IPS-NIHi11 (cell line): Measurements from ENCODE around the gene HEXIM1.
A peak's percentile ranks its signal among the peaks of the same experiment; 100 is the strongest.

Experiments
- DNase-seq: peaks from one replicate; pipeline ENCODE4 v3.0.0; 2012; ENCODE audit warnings: mixed read lengths, low spot score

HEXIM1 gene

DNA sequence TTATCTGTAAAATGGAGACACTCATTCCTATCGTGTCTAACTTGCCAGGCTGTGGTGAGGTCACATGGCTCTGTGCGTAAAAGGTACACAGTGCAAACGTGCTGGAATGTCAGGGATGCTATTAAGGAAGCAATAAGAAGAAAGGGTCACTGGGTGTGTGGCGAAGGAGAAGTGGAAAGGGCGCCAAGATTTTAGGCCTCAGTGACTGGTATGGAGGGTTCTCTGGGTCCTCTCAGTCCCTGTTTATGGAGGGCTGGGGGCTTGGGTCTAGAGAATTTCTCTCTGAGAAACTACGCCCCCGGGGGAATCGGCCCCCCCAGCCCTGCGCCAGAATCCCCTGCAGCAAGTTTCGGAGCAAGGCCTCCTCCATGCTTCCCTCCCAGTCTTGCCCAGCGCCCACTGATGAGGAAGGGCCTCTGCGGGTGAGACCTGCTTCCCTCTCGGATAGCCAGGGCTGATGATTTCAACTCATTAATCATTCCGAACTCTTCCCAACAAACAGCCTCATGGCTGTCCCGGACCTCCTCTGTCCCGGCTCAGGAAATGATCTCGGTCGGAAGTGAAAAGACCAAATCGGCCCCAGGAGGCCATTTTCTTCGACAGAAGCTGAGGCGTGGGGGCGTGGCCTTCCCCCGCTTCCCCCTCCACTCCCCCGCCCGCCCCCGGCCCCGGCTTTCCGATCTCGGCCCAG lies 1.2 kb upstream of the HEXIM1 start:
- peak; percentile 57 for DNase-seq

GRCh38 chr17:45147581-45148182 lies 593 bp upstream of the HEXIM1 start:
- peak; percentile 56 for DNase-seq

- peak; percentile 78 for DNase-seq
Observed at GRCh38 chr17:45149037-45149668, 878 bp downstream of the HEXIM1 start.

DNA sequence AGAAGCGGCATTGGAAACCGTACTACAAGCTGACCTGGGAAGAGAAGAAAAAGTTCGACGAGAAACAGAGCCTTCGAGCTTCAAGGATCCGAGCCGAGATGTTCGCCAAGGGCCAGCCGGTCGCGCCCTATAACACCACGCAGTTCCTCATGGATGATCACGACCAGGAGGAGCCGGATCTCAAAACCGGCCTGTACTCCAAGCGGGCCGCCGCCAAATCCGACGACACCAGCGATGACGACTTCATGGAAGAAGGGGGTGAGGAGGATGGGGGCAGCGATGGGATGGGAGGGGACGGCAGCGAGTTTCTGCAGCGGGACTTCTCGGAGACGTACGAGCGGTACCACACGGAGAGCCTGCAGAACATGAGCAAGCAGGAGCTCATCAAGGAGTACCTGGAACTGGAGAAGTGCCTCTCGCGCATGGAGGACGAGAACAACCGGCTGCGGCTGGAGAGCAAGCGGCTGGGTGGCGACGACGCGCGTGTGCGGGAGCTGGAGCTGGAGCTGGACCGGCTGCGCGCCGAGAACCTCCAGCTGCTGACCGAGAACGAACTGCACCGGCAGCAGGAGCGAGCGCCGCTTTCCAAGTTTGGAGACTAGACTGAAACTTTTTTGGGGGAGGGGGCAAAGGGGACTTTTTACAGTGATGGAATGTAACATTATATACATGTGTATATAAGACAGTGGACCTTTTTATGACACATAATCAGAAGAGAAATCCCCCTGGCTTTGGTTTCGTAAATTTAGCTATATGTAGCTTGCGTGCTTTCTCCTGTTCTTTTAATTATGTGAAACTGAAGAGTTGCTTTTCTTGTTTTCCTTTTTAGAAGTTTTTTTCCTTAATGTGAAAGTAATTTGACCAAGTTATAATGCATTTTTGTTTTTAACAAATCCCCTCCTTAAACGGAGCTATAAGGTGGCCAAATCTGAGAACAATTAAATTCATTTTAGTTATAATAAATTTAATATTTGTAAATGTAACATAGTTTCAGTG lies 1.7 kb downstream of the HEXIM1 start:
- peak; percentile 14 for DNase-seq

DNA sequence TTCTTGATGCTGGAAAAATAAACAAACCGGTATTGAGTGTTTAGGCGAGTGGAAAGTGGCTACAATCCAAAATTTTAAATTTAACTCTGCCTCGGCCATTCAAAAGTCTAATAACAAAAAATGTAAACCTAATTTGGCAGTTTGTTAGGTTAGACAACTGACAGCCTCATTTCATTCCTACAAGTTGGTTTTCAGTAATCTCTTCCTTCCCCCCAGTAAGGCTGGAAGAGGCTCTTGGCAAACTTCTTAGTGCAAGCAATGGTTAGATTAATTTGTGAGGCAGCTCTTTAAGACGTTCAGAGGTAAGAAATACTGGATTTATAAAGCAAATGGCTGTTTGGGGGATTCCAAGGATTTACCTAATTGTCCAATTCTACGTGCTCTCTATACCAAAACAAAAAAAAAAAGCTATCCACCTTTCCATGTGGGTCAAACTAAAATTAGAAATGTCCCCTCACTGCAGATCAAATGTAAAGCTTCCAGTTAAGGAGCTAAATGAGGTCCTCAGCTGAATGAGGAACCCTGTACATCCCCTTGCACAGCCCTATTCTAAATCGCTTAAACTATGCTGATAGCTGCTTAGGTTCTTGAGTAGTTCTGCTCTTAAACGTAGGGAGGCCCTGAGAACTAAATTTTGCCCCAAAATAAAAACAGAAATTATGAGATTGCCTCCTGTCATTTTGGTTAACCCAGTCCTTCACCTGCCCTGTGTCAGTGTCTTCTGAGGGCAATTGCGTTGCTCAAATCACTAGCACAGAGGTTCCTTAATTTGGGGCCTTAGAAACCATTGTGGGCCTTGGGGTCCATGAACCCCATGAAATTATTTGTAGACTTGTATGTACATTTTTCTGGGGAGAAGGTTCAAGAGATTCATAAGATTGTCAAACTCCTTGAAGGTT lies 2.9 kb downstream of the HEXIM1 start:
- no peak for DNase-seq

DNA sequence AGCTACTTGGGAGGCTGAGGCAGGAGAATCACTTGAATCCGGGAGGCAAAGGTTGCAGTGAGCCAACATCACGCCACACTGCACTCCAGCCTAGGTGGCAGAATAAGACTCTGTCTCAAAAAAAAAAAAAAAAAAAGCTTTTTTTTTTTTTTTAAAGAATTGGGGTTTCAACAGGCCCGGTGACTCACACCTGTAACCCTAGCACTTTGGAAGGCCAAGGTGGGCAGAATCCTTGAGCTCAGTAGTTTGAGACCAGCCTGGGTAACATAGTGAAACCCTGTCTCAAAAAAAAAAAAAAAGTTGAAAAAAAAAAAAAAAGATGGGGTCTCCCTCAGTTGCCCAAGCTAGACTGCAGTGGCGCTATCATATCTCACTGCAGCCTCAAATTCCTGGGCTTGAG lies 6.8 kb downstream of the HEXIM1 start:
- no peak for DNase-seq

GRCh38 chr17:45155483-45155882 lies 7.2 kb downstream of the HEXIM1 start:
- no peak for DNase-seq

DNA sequence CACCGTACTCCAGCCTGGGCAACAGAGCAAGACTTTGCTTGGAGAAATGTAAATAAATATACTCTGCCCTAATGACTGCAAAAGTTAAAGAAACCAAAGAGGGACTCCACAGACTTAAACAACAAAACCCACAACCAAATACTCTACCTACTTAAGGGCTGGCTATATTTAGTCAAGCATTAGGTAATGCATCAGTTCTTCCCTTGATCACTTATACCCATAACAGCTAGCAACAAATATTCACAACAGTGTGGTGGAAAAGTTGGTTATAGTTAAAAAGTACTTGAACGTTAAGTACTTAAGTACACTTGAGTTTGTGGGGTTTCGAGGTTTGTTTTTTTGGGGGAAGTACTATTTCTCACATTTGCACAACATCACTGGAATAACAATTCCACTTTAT lies 8.0 kb downstream of the HEXIM1 start:
- no peak for DNase-seq

GRCh38 chr17:45160447-45161287 lies 12.4 kb downstream of the HEXIM1 start:
- peak; percentile 86 for DNase-seq

DNA sequence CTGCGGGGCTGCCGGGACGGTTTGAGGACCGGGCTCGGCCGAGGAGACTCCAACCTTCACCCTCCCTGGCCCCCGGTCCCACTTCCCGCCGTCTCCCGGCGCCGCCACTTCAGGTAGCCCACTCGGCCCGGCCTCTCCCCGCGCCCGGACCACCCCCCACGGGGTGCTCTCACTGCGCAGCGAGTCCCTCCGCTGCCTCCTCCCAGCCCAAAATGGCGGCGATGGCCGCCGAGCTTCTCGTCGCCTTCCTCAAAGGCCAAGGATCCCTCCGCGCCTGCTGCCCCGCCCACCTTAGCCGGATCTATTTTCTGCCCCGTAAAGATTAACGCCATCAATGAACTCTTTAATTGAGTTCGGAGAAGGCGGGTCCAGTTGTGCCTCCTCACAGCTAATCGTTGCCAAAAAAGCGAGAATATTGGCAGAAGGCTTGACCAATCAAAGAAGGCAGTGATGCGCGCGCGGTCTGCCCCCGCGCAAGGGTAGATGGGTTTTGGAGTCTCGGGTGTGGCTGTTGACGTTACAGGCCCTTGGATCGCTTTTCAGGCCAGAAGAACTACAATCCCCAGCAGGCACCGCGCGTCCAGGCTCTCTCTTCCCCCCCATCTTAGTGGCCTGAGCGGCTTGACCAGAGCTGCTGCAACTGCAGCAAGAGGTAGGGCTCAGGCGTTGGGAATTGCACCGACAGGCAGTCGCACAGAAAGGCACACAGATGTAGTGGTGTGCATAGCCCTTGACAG lies 13.2 kb downstream of the HEXIM1 start, which contains the start of gene HEXIM2:
TSS of gene HEXIM2 (plus strand) at position 588 of the 737 bp plus-strand sequence. CDS start 919 bp downstream, outside the sequence.
- peak; percentile 92 for DNase-seq

- DNase-seq, result no peak
Observed at GRCh38 chr17:45162025-45162687, 13.9 kb downstream of the HEXIM1 start.

DNA sequence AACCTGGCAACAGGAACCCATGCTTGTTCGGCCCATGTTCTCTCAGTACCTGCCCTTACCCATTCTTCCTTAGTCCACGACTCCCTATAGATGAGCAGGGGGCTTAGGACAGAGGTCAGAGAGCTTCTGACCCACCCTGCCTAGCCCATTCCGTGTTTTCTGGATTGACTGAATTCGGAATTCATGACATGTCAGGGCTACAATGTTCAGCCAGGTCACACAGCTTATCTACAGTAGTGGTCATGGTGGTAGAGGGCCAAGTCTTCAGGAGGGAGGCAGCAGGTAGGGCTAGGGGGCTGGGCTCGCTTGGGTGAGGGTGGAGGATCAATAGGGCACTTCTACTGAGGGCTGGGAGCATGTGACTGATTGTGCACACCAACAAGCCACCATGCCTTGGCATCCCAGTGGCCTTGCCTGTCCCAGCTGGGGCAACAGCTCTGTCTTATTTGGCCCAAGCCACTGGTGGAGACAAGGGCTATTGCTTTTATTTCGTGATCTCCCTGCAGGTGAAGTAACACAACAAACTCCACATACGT lies 16.5 kb downstream of the HEXIM1 start:
- no peak for DNase-seq

- DNase-seq, result no peak
Observed at GRCh38 chr17:45168991-45169752, 20.9 kb downstream of the HEXIM1 start.

DNA sequence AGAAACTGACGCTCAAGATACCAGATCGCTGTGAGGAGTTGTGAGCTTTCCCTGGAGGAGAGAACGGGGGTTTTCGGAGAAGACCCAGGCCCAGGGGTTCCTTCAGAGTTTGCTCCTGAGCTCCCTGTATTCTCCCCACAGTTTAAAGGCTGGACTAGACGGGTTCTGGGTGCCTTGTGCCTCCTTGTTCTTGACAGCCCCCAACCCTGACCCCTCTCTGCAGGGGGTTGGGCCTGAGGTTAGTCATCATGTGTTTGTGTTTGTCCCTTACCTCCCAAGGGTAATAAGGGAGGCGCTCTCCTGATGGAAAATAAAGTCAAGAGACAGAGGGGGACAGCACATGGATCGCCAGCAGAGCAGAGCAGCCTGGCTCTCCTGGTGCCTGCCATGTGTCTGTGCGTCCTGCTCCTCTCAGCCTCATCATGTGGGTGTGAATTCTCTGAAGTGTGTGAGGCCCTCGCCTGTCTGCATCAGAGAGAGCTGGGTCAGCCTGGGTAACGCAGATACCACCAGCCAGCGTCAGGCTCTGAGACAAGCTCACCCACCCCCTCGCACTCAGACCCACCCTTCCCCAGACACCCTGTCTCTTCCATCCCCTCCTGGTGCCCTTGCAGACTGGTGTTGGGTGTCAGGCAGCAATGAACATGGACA lies 22.1 kb downstream of the HEXIM1 start:
- no peak for DNase-seq

DNA sequence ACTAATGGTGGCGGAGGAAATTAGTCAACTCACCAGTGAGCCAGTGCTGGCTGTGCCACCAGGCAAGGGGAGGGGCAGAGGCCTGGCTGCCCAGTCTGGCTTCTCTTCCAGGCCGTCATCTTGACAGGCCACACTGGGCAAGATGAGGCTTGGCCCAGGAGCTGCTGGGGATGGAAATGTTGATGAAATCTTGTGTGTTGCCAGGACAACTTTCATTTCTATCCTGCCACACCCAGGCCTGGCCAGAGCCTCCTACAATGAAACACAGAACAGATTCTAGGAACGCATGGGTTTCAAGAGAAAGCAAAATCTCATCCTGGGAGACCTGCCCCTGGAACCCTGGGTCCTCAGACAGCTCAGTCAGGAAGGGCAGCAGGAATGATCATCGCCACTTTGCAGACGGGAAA lies 22.7 kb downstream of the HEXIM1 start:
- no peak for DNase-seq

GRCh38 chr17:45171338-45172231 lies 23.3 kb downstream of the HEXIM1 start:
- peak; percentile 67 for DNase-seq
